DND-41 (cell line): ENCODE results near the gene REST.

Experiments used
- ATAC-seq: fragments of 200-7000 bp; cut with Tn5 transposase; 3 replicates; pipeline ENCODE4 v1.9.1; 2021; ENCODE audit warnings: low read depth; ENCODE audit not compliant: insufficient read depth
- DNase-seq: peaks from one replicate; pipeline ENCODE4 v3.0.0-alpha.2; 2020
- H2AFZ ChIP-seq: 2 replicates; pipeline ENCODE4 v1.6.0; 2012; ENCODE audit warnings: low read depth, low read length
- H3K27ac ChIP-seq: 2 replicates; pipeline ENCODE4 v1.5.1; 2012; ENCODE audit warnings: low read length, inconsistent platforms
- H3K27me3 ChIP-seq: fragments of 200-600 bp; sonication (generic); 2 replicates; pipeline ENCODE4 v1.6.0; 2012; ENCODE audit warnings: low read length, mild to moderate bottlenecking, inconsistent platforms; ENCODE audit not compliant: insufficient read depth, poor library complexity
- H3K36me3 ChIP-seq: 2 replicates; pipeline ENCODE4 v1.5.1; 2012; ENCODE audit warnings: low read length, inconsistent platforms; ENCODE audit not compliant: insufficient read depth
- H3K4me1 ChIP-seq: 2 replicates; pipeline ENCODE4 v1.5.1; 2012; ENCODE audit warnings: mild to moderate bottlenecking, low read length; ENCODE audit not compliant: insufficient read depth
- H3K4me2 ChIP-seq: 2 replicates; pipeline ENCODE4 v1.6.0; 2012; ENCODE audit warnings: mild to moderate bottlenecking, moderate library complexity, low read length, inconsistent platforms; ENCODE audit not compliant: insufficient read depth
- H3K4me3 ChIP-seq, 2 experiments: fragments of 200-600 bp in 1 of 2; shearing (Covaris generic) in 1 of 2; 2 replicates each; pipeline ENCODE4 v1.5.1; 2012 to 2016; ENCODE audit warnings: inconsistent platforms in 2 of 2, low read length in 2 of 2, mild to moderate bottlenecking in 2 of 2, low read depth in 1 of 2, moderate library complexity in 1 of 2
- H3K79me2 ChIP-seq: 2 replicates; pipeline ENCODE4 v1.6.0; 2012; ENCODE audit warnings: low read length, inconsistent platforms; ENCODE audit not compliant: insufficient read depth
- H3K9ac ChIP-seq: 2 replicates; pipeline ENCODE4 v1.6.0; 2012; ENCODE audit warnings: low read depth, mild to moderate bottlenecking, inconsistent platforms, low read length, moderate library complexity
- H3K9me3 ChIP-seq: 2 replicates; pipeline ENCODE4 v1.5.1; 2012; ENCODE audit warnings: low read length, moderate library complexity, mild to moderate bottlenecking, inconsistent platforms; ENCODE audit not compliant: insufficient read depth, severe bottlenecking
- H4K20me1 ChIP-seq: 2 replicates; pipeline ENCODE4 v1.6.0; 2012; ENCODE audit warnings: low read length; ENCODE audit not compliant: insufficient read depth
- CTCF ChIP-seq: IDR thresholded peaks from 2 replicates; pipeline ENCODE4 v1.5.1; 2012; ENCODE audit warnings: borderline replicate concordance, low read length, moderate library complexity, mild to moderate bottlenecking; ENCODE audit not compliant: poor library complexity, severe bottlenecking; ENCODE audit errors: extremely low read depth
- EZH2 ChIP-seq: IDR thresholded peaks from 3 replicates; pipeline ENCODE4 v1.6.1; 2012; ENCODE audit warnings: borderline replicate concordance, low read depth, mild to moderate bottlenecking, moderate library complexity, low read length, inconsistent platforms; ENCODE audit not compliant: severe bottlenecking

Gene REST

DNA sequence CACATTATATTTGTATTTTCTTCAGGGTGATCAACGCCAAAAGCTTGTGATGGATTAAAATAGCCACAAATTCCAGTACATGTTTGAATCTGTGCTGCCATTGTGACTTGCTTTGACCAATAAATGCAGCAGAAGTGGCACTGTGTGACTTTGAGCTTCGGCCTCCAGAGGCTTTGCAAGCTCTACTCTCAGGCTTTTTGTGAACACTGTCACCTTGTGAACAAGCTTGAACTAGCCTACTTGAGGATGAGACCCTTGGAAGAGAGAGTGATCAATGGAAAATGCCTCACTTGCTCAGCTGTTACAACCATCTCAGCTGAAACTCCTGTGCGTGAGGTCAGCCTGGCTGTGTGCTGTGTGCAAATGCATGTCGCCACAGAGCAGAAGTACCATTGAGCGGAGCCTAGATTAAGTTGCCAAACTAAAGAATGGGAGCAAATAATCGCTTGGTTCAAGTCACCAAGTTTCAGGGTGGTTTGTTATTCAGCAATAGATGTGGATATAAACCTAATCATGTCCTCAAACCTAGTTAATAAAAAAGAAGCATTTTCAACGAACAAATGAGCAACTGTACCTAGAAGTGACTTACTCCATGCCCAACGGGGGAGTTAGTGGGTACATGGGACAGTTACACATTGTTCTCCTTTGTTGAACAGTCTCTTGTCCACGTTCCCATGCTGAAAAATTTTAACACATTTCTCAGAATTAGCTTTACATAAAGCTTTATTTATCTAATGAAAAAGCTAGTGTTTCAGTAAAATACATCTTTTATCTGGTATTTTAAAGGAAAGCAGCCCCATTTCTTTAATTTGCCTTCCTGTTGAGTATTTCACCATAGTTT lies 46.2 kb downstream of the REST start:
- no peaks in the 10 kb centered on the region for H3K36me3 ChIP-seq
- no peaks in the 10 kb centered on the region for H3K79me2 ChIP-seq
- H4K20me1 ChIP-seq = no peaks in the 10 kb centered on the region
- no peak overlapping the region for H3K9ac ChIP-seq
- no peaks in the 10 kb centered on the region for H3K9me3 ChIP-seq
- no peak overlapping the region for H3K27ac ChIP-seq
- H3K4me1 ChIP-seq = no peaks in the 10 kb centered on the region
- H2AFZ ChIP-seq = no peak overlapping the region
- no peak overlapping the region for H3K4me2 ChIP-seq
- ATAC-seq (no peak), DNase-seq (no peak)
- H3K27me3 ChIP-seq = no peaks in the 10 kb centered on the region
- TF ChIP-seq CTCF (no peak), EZH2 (no peak)
- no peak overlapping the region for H3K4me3 ChIP-seq

DNA sequence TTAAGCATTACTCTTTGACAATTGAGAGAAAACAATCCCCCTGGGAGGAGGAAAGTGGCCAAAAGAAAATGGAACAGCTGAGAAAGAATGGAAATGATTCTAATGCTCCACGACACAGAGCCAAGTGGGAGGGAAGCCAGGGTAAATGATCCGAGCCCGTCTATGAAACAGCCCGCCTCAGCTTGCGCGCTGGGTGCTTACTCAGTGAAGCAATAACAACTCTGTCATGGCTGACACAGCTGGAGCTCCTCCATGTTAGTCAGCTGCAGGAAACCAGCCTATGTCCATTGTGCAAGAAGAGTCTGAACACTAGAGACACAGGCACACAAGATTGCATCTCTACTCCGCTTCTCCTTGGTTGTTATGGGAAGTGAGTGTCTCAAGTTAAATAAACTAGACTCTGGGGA lies 50.4 kb downstream of the REST start:
- H3K4me1 ChIP-seq = no peaks in the 10 kb centered on the region
- no peaks in the 10 kb centered on the region for H3K79me2 ChIP-seq
- H3K9ac ChIP-seq = no peak overlapping the region
- no peaks in the 10 kb centered on the region for H3K9me3 ChIP-seq
- TF ChIP-seq EZH2 (no peak), CTCF (no peak)
- no peaks in the 10 kb centered on the region for H3K27me3 ChIP-seq
- DNase-seq (no peak), ATAC-seq (no peak)
- H3K27ac ChIP-seq = no peak overlapping the region
- H3K36me3 ChIP-seq = peaks cover 21% of the 10 kb centered on the region
- no peak overlapping the region for H3K4me2 ChIP-seq
- H2AFZ ChIP-seq = no peak overlapping the region
- H3K4me3 ChIP-seq = no peak overlapping the region
- no peaks in the 10 kb centered on the region for H4K20me1 ChIP-seq

- no peak for ATAC-seq
- Histone ChIP-seq H3K36me3 (peaks cover 30% of the 10 kb centered on the region), H3K27me3 (no peaks in the 10 kb centered on the region), H3K4me1 (no peaks in the 10 kb centered on the region), H3K79me2 (no peaks in the 10 kb centered on the region), H4K20me1 (no peaks in the 10 kb centered on the region), H3K4me2 (no peak overlapping the region), H3K9ac (no peak overlapping the region), H2AFZ (no peak overlapping the region), H3K4me3 (no peak overlapping the region), H3K9me3 (no peaks in the 10 kb centered on the region), H3K27ac (no peak overlapping the region)
- no peak for DNase-seq
- TF ChIP-seq CTCF (no peak), EZH2 (no peak)
Measured at GRCh38 chr4:56959100-56959499, 51.4 kb downstream of the REST start.

GRCh38 chr4:56961107-56961500 lies 53.4 kb downstream of the REST start:
- no peak for ATAC-seq
- Histone ChIP-seq H3K9ac (no peak overlapping the region), H3K4me3 (no peak overlapping the region), H3K27ac (no peak overlapping the region), H3K4me2 (no peak overlapping the region), H3K4me1 (no peaks in the 10 kb centered on the region), H3K79me2 (no peaks in the 10 kb centered on the region), H4K20me1 (no peaks in the 10 kb centered on the region), H2AFZ (no peak overlapping the region), H3K9me3 (no peaks in the 10 kb centered on the region), H3K27me3 (no peaks in the 10 kb centered on the region), H3K36me3 (peaks cover 50% of the 10 kb centered on the region)
- no peak for DNase-seq
- TF ChIP-seq CTCF (no peak), EZH2 (no peak)
